ENCODE measurements around the gene EML3.

GRCh38 chr11:62573592-62574362, 38.8 kb downstream of the EML3 start, which contains the start of gene EEF1G:
- TF ChIP-seq, protein P1, sequence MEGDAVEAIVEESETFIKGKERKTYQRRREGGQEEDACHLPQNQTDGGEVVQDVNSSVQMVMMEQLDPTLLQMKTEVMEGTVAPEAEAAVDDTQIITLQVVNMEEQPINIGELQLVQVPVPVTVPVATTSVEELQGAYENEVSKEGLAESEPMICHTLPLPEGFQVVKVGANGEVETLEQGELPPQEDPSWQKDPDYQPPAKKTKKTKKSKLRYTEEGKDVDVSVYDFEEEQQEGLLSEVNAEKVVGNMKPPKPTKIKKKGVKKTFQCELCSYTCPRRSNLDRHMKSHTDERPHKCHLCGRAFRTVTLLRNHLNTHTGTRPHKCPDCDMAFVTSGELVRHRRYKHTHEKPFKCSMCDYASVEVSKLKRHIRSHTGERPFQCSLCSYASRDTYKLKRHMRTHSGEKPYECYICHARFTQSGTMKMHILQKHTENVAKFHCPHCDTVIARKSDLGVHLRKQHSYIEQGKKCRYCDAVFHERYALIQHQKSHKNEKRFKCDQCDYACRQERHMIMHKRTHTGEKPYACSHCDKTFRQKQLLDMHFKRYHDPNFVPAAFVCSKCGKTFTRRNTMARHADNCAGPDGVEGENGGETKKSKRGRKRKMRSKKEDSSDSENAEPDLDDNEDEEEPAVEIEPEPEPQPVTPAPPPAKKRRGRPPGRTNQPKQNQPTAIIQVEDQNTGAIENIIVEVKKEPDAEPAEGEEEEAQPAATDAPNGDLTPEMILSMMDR (IDR thresholded peaks at IDR 0.05), result no peak
- TF ChIP-seq POLR2A (IDR thresholded peaks at IDR 0.05), result peak; percentile 85
